GM18517 (cell line): ENCODE data around the gene SPOCK1.

ENCODE experiments used
- ATAC-seq: cut with Tn5 transposase; IDR thresholded peaks from one replicate; pipeline ENCODE4 v1.9.1; 2021; ENCODE audit warnings: mild to moderate bottlenecking, moderate library complexity; ENCODE audit not compliant: unreplicated experiment

Gene SPOCK1

GRCh38 chr5:137496919-137497318 lies 2.2 kb downstream of the SPOCK1 start:
- no peak for ATAC-seq

DNA sequence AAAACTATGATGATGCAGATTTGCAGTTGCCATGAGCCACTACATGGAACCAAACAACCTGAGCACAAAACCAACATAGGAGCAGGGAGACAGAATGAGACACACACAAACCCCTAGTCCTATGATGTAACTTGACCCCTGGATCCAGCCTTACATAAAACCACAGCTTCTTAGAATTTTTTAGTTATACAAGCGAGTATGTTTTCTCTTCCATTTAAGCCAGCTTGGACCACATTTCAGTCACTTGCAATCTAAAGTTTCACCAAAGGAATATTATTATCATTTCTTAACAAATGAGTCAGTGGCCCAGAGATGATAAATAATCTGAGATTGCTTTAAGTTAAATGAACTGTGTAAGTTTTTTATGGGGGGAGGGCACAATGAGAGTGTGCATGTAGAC lies 6.8 kb downstream of the SPOCK1 start:
- no peak for ATAC-seq

GRCh38 chr5:137491121-137491520 lies 8.0 kb downstream of the SPOCK1 start:
- no peak for ATAC-seq

DNA sequence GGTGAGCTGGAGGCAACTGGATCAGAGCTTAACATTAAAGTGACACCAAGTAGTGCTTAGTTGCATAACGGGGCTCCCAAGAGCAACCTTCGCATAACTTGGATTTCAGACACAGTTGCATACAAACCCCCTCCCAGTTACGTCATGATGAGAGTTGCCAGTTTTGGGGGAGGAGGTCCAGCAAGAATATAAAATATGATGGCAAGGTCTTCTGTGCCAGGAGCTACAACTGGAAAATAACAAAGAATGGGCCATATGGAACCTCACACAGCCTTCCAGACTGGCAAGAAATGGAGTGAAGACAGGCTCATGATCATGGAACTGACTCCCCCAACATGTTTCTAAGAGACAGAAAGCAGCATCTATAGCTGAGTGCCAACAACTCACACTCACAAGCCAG lies 8.5 kb downstream of the SPOCK1 start:
- ATAC-seq = no peak

DNA sequence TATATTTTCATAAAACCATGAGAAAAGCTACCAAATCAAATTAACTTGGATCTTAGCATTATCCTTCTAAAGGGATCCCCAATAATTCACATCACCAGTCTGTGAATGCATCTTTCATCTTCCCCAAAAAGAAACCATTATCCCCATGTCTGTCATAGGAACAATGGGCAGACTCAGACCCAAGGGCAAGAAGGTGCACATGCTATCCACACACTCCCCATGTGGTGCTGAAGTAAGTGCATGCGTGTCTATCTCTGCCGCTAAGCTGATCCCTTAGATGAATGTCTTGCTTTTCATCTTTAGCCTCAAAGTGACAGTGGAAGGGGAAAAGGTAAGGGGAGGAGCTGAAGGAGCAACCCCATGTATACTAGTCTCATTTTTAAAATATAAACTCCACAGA lies 10.2 kb downstream of the SPOCK1 start:
- no peak for ATAC-seq

DNA sequence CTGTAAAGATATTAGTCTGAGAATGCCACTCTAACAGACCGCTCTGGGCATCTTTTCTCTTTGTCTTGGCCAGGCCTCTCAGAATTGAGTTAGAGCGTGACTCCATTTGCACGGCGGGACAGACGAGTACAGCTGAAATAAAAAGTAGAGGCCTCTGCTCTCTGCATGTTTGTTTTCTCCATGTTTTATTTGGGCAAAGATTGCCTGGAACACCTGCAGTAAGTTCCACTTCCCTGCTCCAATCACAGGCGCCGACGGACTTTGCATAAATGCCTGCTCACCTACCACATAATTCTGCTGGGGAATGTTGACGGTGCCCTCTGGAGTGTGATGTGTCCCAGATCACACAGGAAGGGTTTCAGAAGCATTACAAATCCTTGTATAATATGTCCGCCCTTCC lies 10.6 kb downstream of the SPOCK1 start:
- ATAC-seq = no peak

- no peak for ATAC-seq
Measured at GRCh38 chr5:137487600-137487999, 11.5 kb downstream of the SPOCK1 start.

- no peak for ATAC-seq
Measured at GRCh38 chr5:137486707-137487106, 12.4 kb downstream of the SPOCK1 start.

DNA sequence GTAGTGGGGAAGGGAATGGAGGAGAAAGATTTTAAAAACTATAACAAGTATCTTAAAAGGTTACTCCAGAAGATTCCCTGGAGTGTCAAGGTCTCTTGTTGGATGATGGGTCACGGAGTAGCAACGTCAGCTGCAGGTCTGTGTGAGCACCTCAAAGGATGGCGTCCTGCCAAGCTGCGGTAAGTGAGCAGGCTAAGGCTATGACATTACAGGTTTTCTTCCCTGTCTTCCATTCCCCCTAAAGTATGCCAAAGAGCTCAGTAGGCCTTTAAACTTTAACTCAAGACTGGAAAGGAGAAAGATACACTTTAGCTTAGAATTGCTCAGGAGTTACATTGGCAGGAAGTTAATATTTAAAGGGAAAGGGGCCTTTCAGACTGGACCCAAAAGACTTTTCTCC lies 17.5 kb downstream of the SPOCK1 start:
- no peak for ATAC-seq

DNA sequence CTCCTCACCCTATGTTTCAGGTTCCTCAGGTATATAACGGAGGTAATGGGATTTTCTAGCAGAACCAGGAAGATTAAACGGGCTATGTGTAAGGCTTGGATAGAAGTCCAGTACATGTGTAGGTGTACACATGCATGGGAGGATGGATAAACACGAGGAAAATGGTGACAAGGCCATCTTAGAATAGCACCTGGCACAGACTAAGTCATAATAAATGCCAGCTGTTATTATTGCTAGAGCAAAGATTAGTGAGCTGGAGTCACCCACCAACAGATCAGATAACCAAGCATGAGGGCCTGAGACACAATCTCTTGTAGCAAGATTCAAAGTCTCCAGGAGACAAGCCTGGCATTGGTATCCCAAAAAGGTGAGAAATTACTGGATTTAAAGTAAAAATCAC lies 21.1 kb downstream of the SPOCK1 start:
- no peak for ATAC-seq

DNA sequence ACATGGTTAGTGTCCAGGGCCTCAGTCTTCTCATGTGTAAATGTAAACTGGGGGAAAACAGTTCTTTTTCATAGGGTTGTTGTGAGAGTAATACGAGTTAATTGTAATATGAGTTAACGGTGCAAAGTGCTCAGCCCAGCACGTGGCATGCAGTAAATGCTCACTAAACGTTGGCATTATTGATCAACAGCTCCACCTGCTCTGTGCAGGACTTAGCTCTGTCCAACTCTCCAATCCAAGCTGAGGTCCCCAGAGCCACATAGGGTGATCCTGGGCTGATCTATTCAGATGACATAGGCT lies 28.3 kb downstream of the SPOCK1 start:
- no peak for ATAC-seq

- no peak for ATAC-seq
Measured at GRCh38 chr5:137470111-137470920, 28.8 kb downstream of the SPOCK1 start.

DNA sequence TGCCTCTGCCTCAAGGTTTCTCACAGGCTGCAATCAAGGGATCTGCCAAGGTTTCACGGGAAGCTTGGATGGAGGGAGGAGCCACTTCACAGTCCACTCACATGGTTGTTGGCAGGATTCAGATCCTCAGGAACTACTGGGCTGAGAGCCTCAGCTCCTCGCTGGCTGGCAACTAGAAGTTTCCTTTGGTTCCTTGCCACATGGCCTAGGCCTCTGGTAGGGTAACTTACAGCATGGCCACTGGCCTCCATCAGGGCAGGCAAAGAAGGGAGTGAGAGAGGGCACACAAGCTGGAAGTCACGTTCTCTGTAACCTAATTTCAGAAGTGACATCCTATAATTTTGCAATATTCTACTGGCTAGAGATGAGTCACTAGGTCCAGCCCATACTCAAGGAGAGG lies 32.2 kb downstream of the SPOCK1 start:
- ATAC-seq = no peak

DNA sequence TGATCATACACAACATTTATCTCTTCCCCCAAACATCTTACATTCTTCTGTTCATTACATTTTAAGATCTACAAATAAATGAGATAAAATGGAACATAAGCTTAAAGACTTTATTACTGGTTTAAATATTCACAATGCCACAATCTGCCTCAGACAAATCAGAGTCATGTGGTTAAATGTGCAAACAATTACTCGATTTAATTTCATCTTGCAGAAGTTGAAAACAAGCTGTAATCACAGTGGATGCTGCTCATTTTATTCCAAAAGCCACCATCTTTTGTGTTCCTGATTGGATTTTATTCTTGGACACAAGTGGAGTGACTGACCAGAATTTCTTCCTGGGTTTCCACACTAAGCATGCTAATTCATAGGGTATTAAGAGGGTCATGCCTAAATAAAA lies 33.2 kb downstream of the SPOCK1 start:
- ATAC-seq = no peak

DNA sequence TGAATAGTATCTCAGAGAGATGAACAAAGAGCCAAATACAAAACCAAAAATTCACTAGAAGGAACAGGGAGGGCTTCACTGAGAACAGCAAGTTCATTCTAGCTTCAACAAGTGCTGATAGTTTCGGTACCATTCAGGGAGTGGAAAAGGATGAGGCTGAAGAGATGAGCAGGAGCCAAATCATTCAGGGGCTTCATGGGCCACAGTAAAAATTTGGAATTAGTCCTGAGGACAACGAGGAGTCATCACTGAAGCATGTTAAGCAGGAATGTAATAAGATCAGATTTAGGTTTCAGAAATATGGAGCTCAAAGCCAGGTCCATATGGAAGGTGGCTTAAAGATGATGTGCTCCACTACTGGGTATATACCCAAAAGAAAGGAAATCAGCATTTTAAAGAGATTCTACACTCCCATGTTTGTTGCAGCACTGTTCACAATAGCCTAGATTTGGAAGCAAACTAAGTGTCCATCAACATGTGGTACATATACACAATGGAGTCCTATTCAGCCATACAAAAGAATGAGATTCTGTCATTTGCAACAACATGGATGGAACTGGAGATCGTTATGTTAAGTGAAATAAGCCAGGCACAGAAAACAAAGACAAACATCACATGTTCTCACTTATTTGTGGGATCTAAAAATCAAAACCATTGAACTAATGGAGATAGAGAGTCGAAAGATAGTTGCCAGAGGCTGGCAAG lies 36.2 kb downstream of the SPOCK1 start:
- ATAC-seq = no peak

- no peak for ATAC-seq
Measured at GRCh38 chr5:137462265-137462590, 36.9 kb downstream of the SPOCK1 start.

DNA sequence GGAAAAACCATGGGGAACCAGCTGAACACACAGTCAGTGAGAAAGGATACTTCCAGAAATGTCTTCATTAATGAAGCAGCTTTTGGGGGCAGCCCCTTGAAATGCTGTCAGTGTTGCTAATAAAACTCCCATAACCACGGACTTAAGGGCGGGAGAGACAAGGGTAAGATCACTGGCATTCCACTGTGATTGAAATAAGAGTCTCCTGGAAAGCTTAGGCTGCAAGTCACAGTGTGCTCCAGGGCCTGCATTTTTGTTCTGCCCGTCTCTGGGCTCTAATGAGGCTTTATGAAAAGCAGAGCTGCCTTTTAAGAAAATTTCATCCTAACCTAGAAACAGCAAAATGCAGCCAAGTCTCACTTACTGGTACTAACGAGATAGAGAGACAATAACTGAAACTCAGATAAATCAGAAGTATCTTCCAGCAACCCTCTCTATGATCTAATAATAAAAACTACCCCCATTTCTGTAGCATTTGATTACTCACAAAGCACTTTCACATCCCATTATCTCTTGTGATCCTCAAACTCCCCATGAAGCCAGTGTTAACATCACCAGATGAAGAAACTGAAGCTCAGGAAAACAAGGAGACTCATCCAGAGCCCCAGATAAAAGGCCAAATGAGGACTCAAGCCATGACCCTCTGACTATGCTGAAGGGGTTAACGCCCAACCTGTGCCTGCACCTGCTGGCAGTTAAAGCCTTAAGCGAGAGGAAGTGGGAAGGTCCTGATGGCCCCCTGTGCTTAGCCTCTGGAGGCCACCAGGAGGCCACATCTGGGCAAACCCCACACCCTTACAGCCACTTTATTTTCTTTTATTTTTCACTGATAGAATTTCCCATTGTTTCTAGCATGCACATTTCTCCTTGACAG lies 37.5 kb downstream of the SPOCK1 start:
- no peak for ATAC-seq

DNA sequence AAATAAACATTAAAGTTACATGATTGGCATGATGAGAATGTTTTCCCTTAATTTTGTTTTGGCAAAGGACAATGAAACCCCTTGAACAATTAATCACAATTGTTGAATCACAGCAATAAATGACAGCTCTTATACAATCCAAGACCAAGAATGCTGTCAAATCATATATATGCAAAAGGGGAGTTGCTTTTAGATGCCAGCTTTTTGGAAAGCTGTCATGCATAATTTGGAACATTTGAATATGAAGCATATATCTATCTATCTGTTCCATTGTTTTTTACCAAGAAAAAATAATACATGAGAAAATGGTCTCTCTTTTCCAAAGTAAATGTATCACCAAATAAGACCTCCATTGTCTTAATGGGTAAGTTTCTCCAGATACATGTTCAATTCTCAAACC lies 44.5 kb downstream of the SPOCK1 start:
- no peak for ATAC-seq

- ATAC-seq = no peak
Measured at GRCh38 chr5:137453483-137454080, 45.5 kb downstream of the SPOCK1 start.

GRCh38 chr5:137450759-137451158 lies 48.4 kb downstream of the SPOCK1 start:
- ATAC-seq = no peak

- no peak for ATAC-seq
Measured at GRCh38 chr5:137448868-137449267, 50.3 kb downstream of the SPOCK1 start.

- no peak for ATAC-seq
Measured at GRCh38 chr5:137446615-137447014, 52.5 kb downstream of the SPOCK1 start.
